ENCODE measurements around the gene WEE2. TPM values are rescaled to one million over a fixed set of nuclear protein-coding genes. Genes with fewer than 3 reads are reported as not detected.
"Not testable (repeated sequence)": the region's sequence is repeated elsewhere in the genome, so short reads cannot be mapped to it uniquely, and the experiment has no call there.

The WEE2 gene
- total RNA-seq, 4 donors from 2014 or later, result not detected

- peaks cover 0 to 16% (median 7%) of the 10 kb centered on the region in 4 donors for H3K36me3 ChIP-seq
- intact Hi-C loops (cut with DNase I; ENCODE audit: low total_unique reads), result no loop called here
- H3K27me3 ChIP-seq, result no peaks in the 10 kb centered on the region
- H3K4me1 ChIP-seq, result no peaks in the 10 kb centered on the region
- H3K9me3 ChIP-seq, result no peaks in the 10 kb centered on the region
- TF ChIP-seq POLR2AphosphoS5 (IDR thresholded peaks at IDR 0.05) (no peak), POLR2A (IDR thresholded peaks at IDR 0.05) (no peak), EP300 (IDR thresholded peaks at IDR 0.05; ENCODE audit: low read depth) (no peak), CTCF (IDR thresholded peaks at IDR 0.05) (no peak)
- in situ Hi-C loops (cut with MboI; ENCODE audit: low pct_ligation_motif_present in 1 of 4, low pct_unique_long_range_greater_than_20kb in 1 of 4, low sequenced_read_pairs in 3 of 4), result no loop called here
- H3K27ac ChIP-seq, result no peak overlapping the region
- WGBS, 2 donors (ENCODE audit: low coverage in 1 of 2), result 86 to 96% methylated on average over 3 of the region's 3 CpGs
- no peak overlapping the region for H3K4me3 ChIP-seq
- DNase-seq, result no peak
Measured at GRCh38 chr7:141686074-141686473, 22.1 kb upstream of the WEE2 start.

GRCh38 chr7:141686670-141687069, 21.5 kb upstream of the WEE2 start:
- in situ Hi-C loops (cut with MboI; ENCODE audit: low pct_ligation_motif_present in 1 of 4, low pct_unique_long_range_greater_than_20kb in 1 of 4, low sequenced_read_pairs in 3 of 4), result no loop called here

GRCh38 chr7:141688043-141688442, 20.1 kb upstream of the WEE2 start:
- Histone ChIP-seq H3K36me3 (peaks cover 0 to 10% (median 4%) of the 10 kb centered on the region in 4 donors), H3K9me3 (no peaks in the 10 kb centered on the region), H3K4me3 (no peak overlapping the region), H3K4me1 (no peaks in the 10 kb centered on the region), H3K27ac (no peak overlapping the region), H3K27me3 (no peaks in the 10 kb centered on the region)
- intact Hi-C loops (cut with DNase I; ENCODE audit: low total_unique reads), result no loop called here
- in situ Hi-C loops (cut with MboI; ENCODE audit: low pct_ligation_motif_present in 1 of 4, low pct_unique_long_range_greater_than_20kb in 1 of 4, low sequenced_read_pairs in 3 of 4), result no loop called here
- DNase-seq, result no peak
- TF ChIP-seq POLR2AphosphoS5 (IDR thresholded peaks at IDR 0.05), result no peak
- no peak for TF ChIP-seq POLR2A (IDR thresholded peaks at IDR 0.05)
- TF ChIP-seq EP300 (IDR thresholded peaks at IDR 0.05; ENCODE audit: low read depth), result no peak
- TF ChIP-seq CTCF (IDR thresholded peaks at IDR 0.05), result no peak
- 97 to 98% methylated on average over 5 of the region's 5 CpGs for WGBS, 2 donors (ENCODE audit: low coverage in 1 of 2)

More at GRCh38 chr7:141686670-141687069, 21.5 kb upstream of the WEE2 start:
- WGBS, 2 donors (ENCODE audit: low coverage in 1 of 2), result 71 to 81% methylated on average over 1 to 6 of the region's 6 CpGs
- no peaks in the 10 kb centered on the region for H3K4me1 ChIP-seq
- DNase-seq, result no peak
- H3K36me3 ChIP-seq, result peaks cover 0 to 16% (median 7%) of the 10 kb centered on the region in 4 donors
- no peaks in the 10 kb centered on the region for H3K9me3 ChIP-seq
- H3K4me3 ChIP-seq, result no peak overlapping the region
- TF ChIP-seq POLR2AphosphoS5 (IDR thresholded peaks at IDR 0.05), result no peak
- no peak for TF ChIP-seq POLR2A (IDR thresholded peaks at IDR 0.05)
- no peak for TF ChIP-seq CTCF (IDR thresholded peaks at IDR 0.05)
- no peak for TF ChIP-seq EP300 (IDR thresholded peaks at IDR 0.05; ENCODE audit: low read depth)
- H3K27ac ChIP-seq, result no peak overlapping the region
- H3K27me3 ChIP-seq, result no peaks in the 10 kb centered on the region
- intact Hi-C loops (cut with DNase I; ENCODE audit: low total_unique reads), result no loop called here

- H3K4me3 ChIP-seq; H3K9me3 ChIP-seq; intact Hi-C loops (cut with DNase I; ENCODE audit: low total_unique reads); DNase-seq; H3K36me3 ChIP-seq; H3K27ac ChIP-seq; in situ Hi-C loops (cut with MboI; ENCODE audit: low pct_ligation_motif_present in 1 of 4, low pct_unique_long_range_greater_than_20kb in 1 of 4, low sequenced_read_pairs in 3 of 4); H3K4me1 ChIP-seq; H3K27me3 ChIP-seq: not testable (repeated sequence)
- WGBS, 2 donors (ENCODE audit: low coverage in 1 of 2), result 91 to 97% methylated on average over 3 of the region's 3 CpGs
Measured at GRCh38 chr7:141689072-141689825, 18.9 kb upstream of the WEE2 start.

Measured in transverse colon (tissue), 4 donors.